GM18873 (cell line): Measurements from ENCODE around the gene SIGLEC15.

ENCODE experiments used
- ATAC-seq: cut with Tn5 transposase; IDR thresholded peaks from one replicate; pipeline ENCODE4 v1.9.1; 2021; ENCODE audit warnings: mild to moderate bottlenecking, moderate library complexity, moderate number of reproducible peaks; ENCODE audit not compliant: unreplicated experiment, low FRiP score

SIGLEC15 gene

GRCh38 chr18:45874491-45875184, 49.2 kb downstream of the SIGLEC15 start:
- peak; percentile 89 for ATAC-seq

- no peak for ATAC-seq
Measured at GRCh38 chr18:45876161-45876560, 50.7 kb downstream of the SIGLEC15 start.

GRCh38 chr18:45877403-45877802, 51.9 kb downstream of the SIGLEC15 start:
- no peak for ATAC-seq

- peak; percentile 63 for ATAC-seq
Measured at GRCh38 chr18:45879681-45880655, 54.5 kb downstream of the SIGLEC15 start.

- no peak for ATAC-seq
Measured at GRCh38 chr18:45880876-45881558, 55.5 kb downstream of the SIGLEC15 start.

- no peak for ATAC-seq
Measured at GRCh38 chr18:45887585-45887984, 62.1 kb downstream of the SIGLEC15 start.

- ATAC-seq = no peak
Measured at GRCh38 chr18:45889419-45890064, 64.1 kb downstream of the SIGLEC15 start.

- no peak for ATAC-seq
Measured at GRCh38 chr18:45890606-45891005, 65.1 kb downstream of the SIGLEC15 start.

- ATAC-seq = no peak
Measured at GRCh38 chr18:45891806-45892205, 66.3 kb downstream of the SIGLEC15 start.
